MCF 10A (cell line): ENCODE results near the gene ZNF30. TPM values are rescaled to one million over a fixed set of nuclear protein-coding genes. Genes with fewer than 3 reads are reported as not detected.

Experiments used
- Bru-seq: library from RNA; stranded (reverse); fragments of 400-500 nt; gene quantifications from one replicate; lab custom pipeline; 2021; lab: Mats Ljungman, UMichigan
- BruChase-seq, 2 experiments: library from RNA; stranded (reverse); fragments of 400-500 nt; gene quantifications; one replicate each; lab custom pipeline; 2021; lab: Mats Ljungman, UMichigan
- BruUV-seq: library from RNA; stranded (reverse); fragments of 400-500 nt; replicated peaks from 2 replicates; lab custom pipeline; 2021; lab: Mats Ljungman, UMichigan
- CTCF ChIA-PET: fragments of 300-600 bp; sonication (Branson Sonifier 250); formaldehyde crosslinking; extraction: SDS; loops from one replicate; lab custom pipeline; 2021; ENCODE audit warnings: antibody characterized with exemption, inconsistent platforms; lab: Yijun Ruan, JAX
- POLR2A ChIA-PET: fragments of 300-600, 350-650 bp; sonication (Branson Sonifier 250); formaldehyde crosslinking; extraction: SDS; loops from one replicate; lab custom pipeline; 2020; ENCODE audit warnings: antibody characterized with exemption, inconsistent platforms; lab: Yijun Ruan, JAX
- DNase-seq: peaks from one replicate; pipeline ENCODE4 v3.0.0-alpha.2; 2018; ENCODE audit not compliant: unreplicated experiment
- H3K27ac Mint-ChIP-seq: one replicate; pipeline ENCODE4 v1.8.0; 2022; ENCODE audit warnings: mild to moderate bottlenecking, low read depth, mixed read lengths; ENCODE audit not compliant: unreplicated experiment
- H3K27me3 Mint-ChIP-seq: one replicate; pipeline ENCODE4 v1.8.0; 2022; ENCODE audit warnings: mixed read lengths; ENCODE audit not compliant: insufficient read depth, unreplicated experiment
- H3K36me3 Mint-ChIP-seq: one replicate; pipeline ENCODE4 v1.8.0; 2022; ENCODE audit warnings: mild to moderate bottlenecking, moderate library complexity, mixed read lengths; ENCODE audit not compliant: insufficient read depth, unreplicated experiment
- H3K4me1 Mint-ChIP-seq: one replicate; pipeline ENCODE4 v1.8.0; 2022; ENCODE audit warnings: mixed read lengths; ENCODE audit not compliant: insufficient read depth, unreplicated experiment
- H3K4me3 Mint-ChIP-seq: one replicate; pipeline ENCODE4 v1.8.0; 2022; ENCODE audit warnings: mild to moderate bottlenecking, moderate library complexity, mixed read lengths; ENCODE audit not compliant: unreplicated experiment
- H3K9me3 Mint-ChIP-seq: one replicate; pipeline ENCODE4 v1.8.0; 2022; ENCODE audit warnings: mixed read lengths; ENCODE audit not compliant: unreplicated experiment
- intact Hi-C: fragments of 100-400 bp; cut with micrococcal nuclease; formaldehyde crosslinking; loops from 2 replicates; pipeline ENCODE4 v1.14.1; 2022
- long read RNA-seq: library from polyadenylated mRNA; stranded (forward); transcript quantifications from one replicate; pipeline ENCODE4 v2.0.0, GENCODE V29; 2022
- total RNA-seq: library from RNA; stranded (reverse); gene quantifications from 2 replicates; pipeline ENCODE4 v1.2.3, GENCODE V29; 2022
- TF ChIP-seq, protein P1 (sequence below): fragments of 200-600 bp; IDR thresholded peaks from one replicate; pipeline ENCODE4 v1.8.0; 2022; ENCODE audit warnings: antibody characterized with exemption, mild to moderate bottlenecking; ENCODE audit not compliant: unreplicated experiment

Gene ZNF30
- total RNA-seq, result 2.3 and 4.0 TPM in 2 replicates
- Bru-seq, nascent RNA, result percentile 41 among the genes with signal in this experiment
- percentile 42 among the genes with signal in this experiment for BruChase-seq, experiment 1, labeled RNA remaining after a 6-hour chase
- percentile 46 among the genes with signal in this experiment for BruChase-seq, experiment 2, labeled RNA remaining after a 2-hour chase
- long read RNA-seq, partial matches to known transcripts, result 0 of 6 reads
- long read RNA-seq, other reads (novel, unspliced or antisense), result 1 of 6 reads

DNA sequence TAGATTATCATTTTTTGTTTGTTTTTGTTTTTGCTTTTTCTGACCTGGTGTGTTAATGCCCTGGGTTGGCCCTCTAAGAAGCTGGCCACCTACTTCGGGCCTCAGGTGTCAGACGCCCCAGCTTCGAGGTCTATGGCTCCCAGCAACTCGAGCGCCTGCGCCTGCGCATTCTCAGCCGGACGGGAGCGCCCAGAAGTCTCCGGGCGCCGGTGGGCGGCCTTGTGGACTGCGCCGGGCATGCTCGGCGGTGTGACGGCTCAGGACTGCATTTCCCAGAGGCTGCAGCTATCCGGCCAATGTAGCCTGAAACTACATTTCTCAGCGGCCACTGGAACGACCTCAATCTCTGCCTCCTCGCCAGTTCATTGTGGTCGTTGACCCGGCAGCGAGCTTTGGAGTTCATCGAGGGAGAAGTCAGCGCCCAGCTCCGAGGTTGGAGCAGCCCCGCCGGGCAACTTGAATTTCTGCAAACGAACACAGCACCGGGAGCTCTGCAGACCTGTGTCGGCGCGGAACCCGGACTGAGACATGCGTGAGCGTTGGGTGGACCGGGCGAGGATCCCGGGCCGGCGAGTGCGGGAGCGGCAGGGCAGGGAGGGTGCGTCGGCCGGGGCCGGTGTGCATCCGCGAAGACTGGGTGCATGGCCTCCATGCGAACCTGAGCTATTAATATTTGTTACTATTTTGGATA, at the start of gene ZNF30:
Gene ZNF30, plus strand, starts transcription at position 219 of the 691 bp plus-strand sequence. CDS start 3,045 bp downstream, outside the sequence.
- TF ChIP-seq, protein P1, sequence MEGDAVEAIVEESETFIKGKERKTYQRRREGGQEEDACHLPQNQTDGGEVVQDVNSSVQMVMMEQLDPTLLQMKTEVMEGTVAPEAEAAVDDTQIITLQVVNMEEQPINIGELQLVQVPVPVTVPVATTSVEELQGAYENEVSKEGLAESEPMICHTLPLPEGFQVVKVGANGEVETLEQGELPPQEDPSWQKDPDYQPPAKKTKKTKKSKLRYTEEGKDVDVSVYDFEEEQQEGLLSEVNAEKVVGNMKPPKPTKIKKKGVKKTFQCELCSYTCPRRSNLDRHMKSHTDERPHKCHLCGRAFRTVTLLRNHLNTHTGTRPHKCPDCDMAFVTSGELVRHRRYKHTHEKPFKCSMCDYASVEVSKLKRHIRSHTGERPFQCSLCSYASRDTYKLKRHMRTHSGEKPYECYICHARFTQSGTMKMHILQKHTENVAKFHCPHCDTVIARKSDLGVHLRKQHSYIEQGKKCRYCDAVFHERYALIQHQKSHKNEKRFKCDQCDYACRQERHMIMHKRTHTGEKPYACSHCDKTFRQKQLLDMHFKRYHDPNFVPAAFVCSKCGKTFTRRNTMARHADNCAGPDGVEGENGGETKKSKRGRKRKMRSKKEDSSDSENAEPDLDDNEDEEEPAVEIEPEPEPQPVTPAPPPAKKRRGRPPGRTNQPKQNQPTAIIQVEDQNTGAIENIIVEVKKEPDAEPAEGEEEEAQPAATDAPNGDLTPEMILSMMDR, result no peak
- Mint-ChIP-seq H3K4me3 (peak within 1 kb of the TSS; percentile 94), H3K4me1 (peaks cover 4% of the 10 kb centered on the region), H3K9me3 (no peaks in the 10 kb centered on the region), H3K27me3 (no peaks in the 10 kb centered on the region), H3K36me3 (peaks cover 21% of the 10 kb centered on the region), H3K27ac (peak within 1 kb of the TSS; percentile 71)
- no TSS peak for BruUV-seq
- peak; percentile 88 for DNase-seq
- CTCF ChIA-PET, result interaction anchor here (0.6 to 1.2 kb wide), 4 partner anchors 45 to 155 kb away, joined by 3 to 4 read pairs (median 4); no protein-coding TSS in a partner anchor
- POLR2A ChIA-PET, result interaction anchor here (0.5 to 1.6 kb wide), 16 partner anchors 9 to 767 kb away, joined by 3 to 11 read pairs (median 3); partner anchors contain the start of genes GRAMD1A, ZNF181, ZNF599 and ZNF792
- intact Hi-C loops, result loop anchor here (2.0 kb wide), 1 partner anchor 192 kb away; the partner anchor contains the start of gene ZNF181

DNA sequence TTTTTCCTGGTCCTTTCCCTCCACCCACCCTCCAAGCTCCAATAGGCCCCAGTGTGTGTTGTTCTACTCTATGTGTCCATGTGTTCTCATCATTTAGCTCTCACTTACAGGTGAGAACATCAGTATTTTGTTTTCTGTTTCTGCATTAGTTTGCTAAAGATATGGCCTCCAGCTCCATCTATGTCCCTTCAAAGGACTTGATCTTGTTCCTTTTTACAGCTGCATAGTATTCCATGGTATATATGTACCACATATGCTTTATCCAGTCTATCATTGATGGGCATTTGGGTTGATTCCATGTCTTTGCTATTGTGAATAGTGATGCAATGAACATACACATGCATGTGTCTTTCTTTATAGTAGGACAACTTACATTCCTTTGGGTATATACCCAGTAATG, 47.1 kb upstream of the ZNF30 start:
- no TSS peak for BruUV-seq
- peaks cover 16% of the 10 kb centered on the region for H3K9me3 Mint-ChIP-seq
- ChIA-PET CTCF (interaction anchor here (0.9 to 1.0 kb wide), 2 partner anchors 16 to 167 kb away, joined by 3 read pairs; no protein-coding TSS in a partner anchor), POLR2A (no interaction called here)
- H3K27me3 Mint-ChIP-seq, result no peaks in the 10 kb centered on the region
- no peaks in the 10 kb centered on the region for H3K36me3 Mint-ChIP-seq
- no peak overlapping the region for H3K27ac Mint-ChIP-seq
- intact Hi-C loops, result no loop called here
- DNase-seq, result no peak
- TF ChIP-seq, protein P1, result no peak
- H3K4me3 Mint-ChIP-seq, result no peak overlapping the region
- H3K4me1 Mint-ChIP-seq, result no peaks in the 10 kb centered on the region

DNA sequence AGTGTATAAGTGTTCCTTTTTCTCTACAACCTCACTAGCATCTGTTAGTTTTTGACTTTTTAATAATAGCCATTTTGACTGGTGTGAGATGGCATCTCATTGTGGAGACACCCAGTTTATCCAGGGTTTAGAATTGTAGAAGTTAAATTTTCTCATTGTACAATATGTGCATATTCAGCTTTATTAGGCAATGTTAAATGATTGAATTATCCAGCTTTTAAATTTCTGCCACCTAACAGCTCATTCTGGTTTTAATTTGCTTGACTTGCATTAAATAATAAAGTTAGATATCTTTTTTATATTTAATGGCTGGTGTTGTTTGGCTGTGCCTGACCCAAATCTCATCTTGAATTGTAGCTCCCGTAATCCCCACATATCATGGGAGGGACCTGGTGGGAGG, 46.7 kb upstream of the ZNF30 start:
- Mint-ChIP-seq H3K9me3 (peaks cover 21% of the 10 kb centered on the region), H3K27ac (no peak overlapping the region)
- CTCF ChIA-PET, result interaction anchor here (0.9 to 1.0 kb wide), 2 partner anchors 15 to 168 kb away, joined by 3 read pairs; no protein-coding TSS in a partner anchor

More for the DNA sequence above, 46.7 kb upstream of the ZNF30 start:
- H3K27me3 Mint-ChIP-seq, result no peaks in the 10 kb centered on the region
- H3K4me1 Mint-ChIP-seq, result no peaks in the 10 kb centered on the region
- no peak overlapping the region for H3K4me3 Mint-ChIP-seq
- intact Hi-C loops, result no loop called here
- BruUV-seq, result no TSS peak
- DNase-seq, result no peak
- H3K36me3 Mint-ChIP-seq, result no peaks in the 10 kb centered on the region
- POLR2A ChIA-PET, result no interaction called here
- TF ChIP-seq, protein P1, result no peak
